ENCODE data around the gene GVQW3. TPM values are rescaled to one million over a fixed set of nuclear protein-coding genes. Genes with fewer than 3 reads are reported as not detected.

GVQW3 gene
- total RNA-seq, 2 experiments from 2014 or later, result 3.2 to 3.7 TPM

- Mint-ChIP-seq H3K4me3 (no peak overlapping the region), H3K4me1 (peaks cover 10% of the 10 kb centered on the region), H3K27me3 (peaks cover 12% of the 10 kb centered on the region), H3K36me3 (ENCODE audit: low read depth) (no peaks in the 10 kb centered on the region), H3K27ac (no peak overlapping the region), H3K9me3 (ENCODE audit: low read depth) (no peaks in the 10 kb centered on the region)
- ChIA-PET CTCF (interaction anchor here (0.6 to 1.6 kb wide), 7 partner anchors 9 to 265 kb away, joined by 3 to 5 read pairs (median 3); no protein-coding TSS in a partner anchor), POLR2A (no interaction called here)
- ATAC-seq (no peak), DNase-seq (peak; percentile 22)
- intact Hi-C loops (cut with DNase I, micrococcal nuclease), result no loop called here
Measured at GRCh38 chr11:76419896-76420295, 38.8 kb downstream of the GVQW3 start.

- H3K27me3 Mint-ChIP-seq, result peaks cover 5% of the 10 kb centered on the region
- H3K9me3 Mint-ChIP-seq (ENCODE audit: low read depth), result no peaks in the 10 kb centered on the region
- no peaks in the 10 kb centered on the region for H3K36me3 Mint-ChIP-seq (ENCODE audit: low read depth)
- H3K27ac Mint-ChIP-seq, result no peak overlapping the region
- ATAC-seq, result peak; percentile 94
- CTCF ChIA-PET, result interaction anchor here (1.3 kb wide), 1 partner anchor 17 kb away, joined by 6 read pairs; no protein-coding TSS in a partner anchor
- POLR2A ChIA-PET, result no interaction called here
- no peak overlapping the region for H3K4me3 Mint-ChIP-seq
- intact Hi-C loops (cut with DNase I, micrococcal nuclease), result no loop called here
- peaks cover 12% of the 10 kb centered on the region for H3K4me1 Mint-ChIP-seq
- peak; percentile 44 for DNase-seq
Measured at GRCh38 chr11:76424379-76424778, 43.3 kb downstream of the GVQW3 start.

GRCh38 chr11:76424891-76425290 lies 43.8 kb downstream of the GVQW3 start:
- Mint-ChIP-seq H3K9me3 (ENCODE audit: low read depth) (no peaks in the 10 kb centered on the region), H3K36me3 (ENCODE audit: low read depth) (no peaks in the 10 kb centered on the region), H3K27me3 (peaks cover 4% of the 10 kb centered on the region), H3K27ac (no peak overlapping the region), H3K4me1 (peaks cover 12% of the 10 kb centered on the region), H3K4me3 (no peak overlapping the region)
- intact Hi-C loops (cut with DNase I, micrococcal nuclease), result no loop called here
- CTCF ChIA-PET, result interaction anchor here (0.8 to 1.3 kb wide), 2 partner anchors 16 to 415 kb away, joined by 3 to 6 read pairs; no protein-coding TSS in a partner anchor
- POLR2A ChIA-PET, result no interaction called here
- no peak for DNase-seq
- peak; percentile 56 for ATAC-seq

GRCh38 chr11:76426660-76427059 lies 45.5 kb downstream of the GVQW3 start:
- Mint-ChIP-seq H3K27me3 (peaks cover 4% of the 10 kb centered on the region), H3K27ac (no peak overlapping the region), H3K4me3 (no peak overlapping the region), H3K4me1 (peaks cover 12% of the 10 kb centered on the region), H3K9me3 (ENCODE audit: low read depth) (no peaks in the 10 kb centered on the region), H3K36me3 (ENCODE audit: low read depth) (no peaks in the 10 kb centered on the region)
- POLR2A ChIA-PET, result no interaction called here
- intact Hi-C loops (cut with DNase I, micrococcal nuclease), result no loop called here
- no peak for ATAC-seq
- CTCF ChIA-PET, result no interaction called here
- no peak for DNase-seq

GRCh38 chr11:76436020-76436419 lies 54.9 kb downstream of the GVQW3 start:
- intact Hi-C loops (cut with DNase I, micrococcal nuclease), result no loop called here
- ChIA-PET POLR2A (no interaction called here), CTCF (no interaction called here)
- ATAC-seq (peak; percentile 60), DNase-seq (no peak)
- Mint-ChIP-seq H3K4me3 (no peak overlapping the region), H3K9me3 (ENCODE audit: low read depth) (peaks cover 3% of the 10 kb centered on the region), H3K27me3 (no peaks in the 10 kb centered on the region), H3K36me3 (ENCODE audit: low read depth) (peaks cover 7% of the 10 kb centered on the region), H3K4me1 (peaks cover 12% of the 10 kb centered on the region), H3K27ac (no peak overlapping the region)

GRCh38 chr11:76443268-76443980 lies 62.3 kb downstream of the GVQW3 start:
- H3K4me3 Mint-ChIP-seq, result peak overlapping the region; percentile 96
- ATAC-seq, result no peak
- H3K4me1 Mint-ChIP-seq, result peaks cover 27% of the 10 kb centered on the region
- H3K9me3 Mint-ChIP-seq (ENCODE audit: low read depth), result no peaks in the 10 kb centered on the region
- CTCF ChIA-PET, result interaction anchor here (0.6 to 1.9 kb wide), 5 partner anchors 11 to 291 kb away, joined by 3 to 5 read pairs (median 4); no protein-coding TSS in a partner anchor
- DNase-seq, result no peak
- peaks cover 27% of the 10 kb centered on the region for H3K36me3 Mint-ChIP-seq (ENCODE audit: low read depth)
- no peaks in the 10 kb centered on the region for H3K27me3 Mint-ChIP-seq
- intact Hi-C loops (cut with DNase I, micrococcal nuclease), result loop anchor here (5.0 to 10.0 kb wide), 5 partner anchors 341 to 1851 kb away; partner anchors contain the start of genes CLNS1A (in 1 of the 2), INTS4 (in 1 of the 2), POLD3 (in 1 of the 2) and TSKU (in 1 of the 2)
- POLR2A ChIA-PET, result no interaction called here
- H3K27ac Mint-ChIP-seq, result peak overlapping the region; percentile 94

- intact Hi-C loops (cut with DNase I, micrococcal nuclease), result loop anchor here (1.0 to 10.0 kb wide), 12 partner anchors 63 to 1852 kb away; partner anchors contain the start of genes ACER3 (in 1 of the 2), CAPN5 (in 1 of the 2), CLNS1A (in 1 of the 2) and GVQW3 (in 1 of the 2)
- H3K9me3 Mint-ChIP-seq (ENCODE audit: low read depth), result no peaks in the 10 kb centered on the region
- no peaks in the 10 kb centered on the region for H3K27me3 Mint-ChIP-seq
- H3K4me1 Mint-ChIP-seq, result peaks cover 27% of the 10 kb centered on the region
- peak overlapping the region; percentile 96 for H3K4me3 Mint-ChIP-seq
- CTCF ChIA-PET, result interaction anchor here (1.7 kb wide), 1 partner anchor 235 kb away, joined by 5 read pairs; no protein-coding TSS in a partner anchor
- ATAC-seq, result no peak
- H3K36me3 Mint-ChIP-seq (ENCODE audit: low read depth), result peaks cover 30% of the 10 kb centered on the region
- no peak for DNase-seq
- POLR2A ChIA-PET, result no interaction called here
- peak overlapping the region; percentile 94 for H3K27ac Mint-ChIP-seq
Measured at GRCh38 chr11:76444065-76444383, 62.9 kb downstream of the GVQW3 start.

- H3K36me3 Mint-ChIP-seq (ENCODE audit: low read depth), result peaks cover 30% of the 10 kb centered on the region
- ChIA-PET POLR2A (no interaction called here), CTCF (interaction anchor here (0.7 kb wide), 1 partner anchor 14 kb away, joined by 3 read pairs; no protein-coding TSS in a partner anchor)
- intact Hi-C loops (cut with DNase I, micrococcal nuclease), result loop anchor here (1.0 to 10.0 kb wide), 12 partner anchors 63 to 1852 kb away; partner anchors contain the start of genes GVQW3 (in 2 of the 2), THAP12 (in 2 of the 2), ACER3 (in 1 of the 2) and CAPN5 (in 1 of the 2)
- DNase-seq (peak; percentile 95), ATAC-seq (peak; percentile 94)
- no peaks in the 10 kb centered on the region for H3K27me3 Mint-ChIP-seq
- peaks cover 27% of the 10 kb centered on the region for H3K4me1 Mint-ChIP-seq
- no peaks in the 10 kb centered on the region for H3K9me3 Mint-ChIP-seq (ENCODE audit: low read depth)
- peak within 1 kb of the TSS; percentile 96 for H3K4me3 Mint-ChIP-seq
- H3K27ac Mint-ChIP-seq, result peak within 1 kb of the TSS; percentile 94
Measured at GRCh38 chr11:76444384-76445120, 63.4 kb downstream of the GVQW3 start, which contains the start of gene EMSY. TSS of gene EMSY (plus strand) at chr11:76445018. CDS start at chr11:76446939, 1,921 bp downstream.

- Mint-ChIP-seq H3K4me3 (peak overlapping the region; percentile 96), H3K36me3 (ENCODE audit: low read depth) (peaks cover 34% of the 10 kb centered on the region), H3K27ac (peak overlapping the region; percentile 94), H3K4me1 (peaks cover 27% of the 10 kb centered on the region), H3K9me3 (ENCODE audit: low read depth) (no peaks in the 10 kb centered on the region), H3K27me3 (no peaks in the 10 kb centered on the region)
- intact Hi-C loops (cut with DNase I, micrococcal nuclease), result loop anchor here (1.0 to 10.0 kb wide), 5 partner anchors 64 to 1189 kb away; partner anchors contain the start of genes CAPN5 (in 1 of the 2), CLNS1A (in 1 of the 2), GVQW3 (in 1 of the 2) and THAP12 (in 1 of the 2)
- DNase-seq, result peak; percentile 73
- ChIA-PET POLR2A (no interaction called here), CTCF (interaction anchor here (0.6 to 2.2 kb wide), 7 partner anchors 10 to 211 kb away, joined by 3 to 8 read pairs (median 3); no protein-coding TSS in a partner anchor)
- peak; percentile 31 for ATAC-seq
Measured at GRCh38 chr11:76445121-76446084, 64.3 kb downstream of the GVQW3 start.

- ChIA-PET CTCF (interaction anchor here (0.5 to 1.1 kb wide), 3 partner anchors 10 to 1842 kb away, joined by 3 read pairs; no protein-coding TSS in a partner anchor), POLR2A (interaction anchor here (0.6 kb wide), 1 partner anchor 241 kb away, joined by 3 read pairs; no protein-coding TSS in a partner anchor)
- DNase-seq (no peak), ATAC-seq (no peak)
- H3K9me3 Mint-ChIP-seq (ENCODE audit: low read depth), result no peaks in the 10 kb centered on the region
- intact Hi-C loops (cut with DNase I, micrococcal nuclease), result loop anchor here in 1 of 2 experiments (10.0 kb wide), 2 partner anchors 336 to 1186 kb away; partner anchors contain the start of genes CLNS1A and TSKU
- H3K27ac Mint-ChIP-seq, result no peak overlapping the region
- H3K27me3 Mint-ChIP-seq, result no peaks in the 10 kb centered on the region
- H3K36me3 Mint-ChIP-seq (ENCODE audit: low read depth), result peaks cover 42% of the 10 kb centered on the region
- H3K4me1 Mint-ChIP-seq, result peaks cover 12% of the 10 kb centered on the region
- H3K4me3 Mint-ChIP-seq, result no peak overlapping the region
Measured at GRCh38 chr11:76448506-76448905, 67.4 kb downstream of the GVQW3 start.

Data from activated CD4-positive, alpha-beta T cell treated with anti-CD3 and anti-CD28 coated beads for 36 hours (primary cell).